ENCODE measurements around the gene IRF7. TPM values are rescaled to one million over a fixed set of nuclear protein-coding genes. Genes with fewer than 3 reads are reported as not detected.
"Not testable (repeated sequence)": the region's sequence is repeated elsewhere in the genome, so short reads cannot be mapped to it uniquely, and the experiment has no call there.

Gene IRF7
- total RNA-seq, 6 experiments from 2014 or later: 3.0 to 5.2 (median 4.2) TPM

DNA sequence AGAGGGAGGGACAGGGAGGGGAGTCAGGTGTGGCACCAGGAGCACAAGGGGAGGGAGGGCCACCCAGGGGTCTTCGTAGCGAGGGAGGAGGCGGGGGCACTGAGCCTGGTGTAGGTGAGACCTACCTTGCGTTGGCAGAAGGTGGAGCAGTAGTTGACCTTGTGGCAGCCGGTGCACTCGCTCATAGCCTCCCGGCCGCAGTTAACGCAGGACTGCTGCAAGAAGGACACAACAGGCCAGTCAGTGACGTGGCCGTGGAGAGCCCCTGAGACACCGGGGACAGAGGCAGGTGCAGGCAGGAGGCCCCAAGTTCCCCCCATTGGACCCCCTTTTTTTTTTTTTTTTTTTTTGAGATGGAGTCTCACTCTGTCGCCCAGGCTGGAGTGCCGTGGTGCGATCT is 38.1 kb upstream of the IRF7 start:
- H3K36me3 Mint-ChIP-seq (ENCODE audit: low read depth): peaks cover 5% of the 10 kb centered on the region
- TF ChIP-seq, protein P1, sequence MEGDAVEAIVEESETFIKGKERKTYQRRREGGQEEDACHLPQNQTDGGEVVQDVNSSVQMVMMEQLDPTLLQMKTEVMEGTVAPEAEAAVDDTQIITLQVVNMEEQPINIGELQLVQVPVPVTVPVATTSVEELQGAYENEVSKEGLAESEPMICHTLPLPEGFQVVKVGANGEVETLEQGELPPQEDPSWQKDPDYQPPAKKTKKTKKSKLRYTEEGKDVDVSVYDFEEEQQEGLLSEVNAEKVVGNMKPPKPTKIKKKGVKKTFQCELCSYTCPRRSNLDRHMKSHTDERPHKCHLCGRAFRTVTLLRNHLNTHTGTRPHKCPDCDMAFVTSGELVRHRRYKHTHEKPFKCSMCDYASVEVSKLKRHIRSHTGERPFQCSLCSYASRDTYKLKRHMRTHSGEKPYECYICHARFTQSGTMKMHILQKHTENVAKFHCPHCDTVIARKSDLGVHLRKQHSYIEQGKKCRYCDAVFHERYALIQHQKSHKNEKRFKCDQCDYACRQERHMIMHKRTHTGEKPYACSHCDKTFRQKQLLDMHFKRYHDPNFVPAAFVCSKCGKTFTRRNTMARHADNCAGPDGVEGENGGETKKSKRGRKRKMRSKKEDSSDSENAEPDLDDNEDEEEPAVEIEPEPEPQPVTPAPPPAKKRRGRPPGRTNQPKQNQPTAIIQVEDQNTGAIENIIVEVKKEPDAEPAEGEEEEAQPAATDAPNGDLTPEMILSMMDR (IDR thresholded peaks at IDR 0.05): no peak
- no peaks in the 10 kb centered on the region for H3K4me1 Mint-ChIP-seq (ENCODE audit: low read depth)
- DNase-seq: no peak
- no peak overlapping the region for H3K27ac Mint-ChIP-seq
- peaks cover 6% of the 10 kb centered on the region for H3K27me3 Mint-ChIP-seq (ENCODE audit: insufficient read depth)
- no peaks in the 10 kb centered on the region for H3K9me3 Mint-ChIP-seq
- H3K4me3 Mint-ChIP-seq: no peak overlapping the region

DNA sequence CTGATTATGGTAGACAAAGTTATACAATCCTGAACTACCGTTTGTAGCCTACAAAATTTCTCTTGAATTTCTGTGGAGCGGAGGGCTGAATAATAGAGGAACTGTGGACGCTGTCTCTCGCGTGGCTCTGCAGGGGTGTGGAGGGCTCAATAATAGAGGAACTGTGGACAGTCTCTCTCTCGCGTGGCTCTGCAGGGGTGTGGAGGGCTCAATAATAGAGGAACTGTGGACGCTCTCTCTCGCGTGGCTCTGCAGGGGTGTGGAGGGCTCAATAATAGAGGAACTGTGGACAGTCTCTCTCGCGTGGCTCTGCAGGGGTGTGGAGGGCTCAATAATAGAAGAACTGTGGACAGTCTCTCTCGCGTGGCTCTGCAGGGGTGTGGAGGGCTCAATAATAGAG is 37.4 kb upstream of the IRF7 start:
- H3K9me3 Mint-ChIP-seq; H3K4me1 Mint-ChIP-seq (ENCODE audit: low read depth); H3K36me3 Mint-ChIP-seq (ENCODE audit: low read depth); DNase-seq; H3K4me3 Mint-ChIP-seq; H3K27me3 Mint-ChIP-seq (ENCODE audit: insufficient read depth); H3K27ac Mint-ChIP-seq: not testable (repeated sequence)

DNA sequence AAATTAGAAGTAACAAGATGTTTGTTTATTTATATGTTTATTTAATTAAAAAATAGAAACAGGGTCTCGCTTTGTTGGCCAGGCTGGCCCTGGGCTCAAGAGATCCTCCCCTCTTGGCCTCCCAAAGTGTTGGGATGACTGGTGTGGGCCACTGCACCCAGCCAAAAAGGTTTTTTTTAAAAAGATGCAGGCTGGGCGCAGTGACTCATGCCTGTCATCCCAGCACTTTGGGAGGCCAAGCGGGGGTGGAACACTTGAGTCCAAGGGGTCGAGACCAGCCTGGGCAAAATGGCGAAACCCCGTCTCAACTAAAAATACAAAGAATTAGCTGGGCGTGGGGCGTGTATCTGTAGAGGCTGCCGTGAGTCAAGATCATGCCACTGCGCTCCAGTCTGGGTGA is 34.7 kb upstream of the IRF7 start:
- peaks cover 2% of the 10 kb centered on the region; the same call in 1 of the 2 replicates for H3K27me3 Mint-ChIP-seq (ENCODE audit: insufficient read depth)
- H3K27ac Mint-ChIP-seq: no peak overlapping the region
- TF ChIP-seq, protein P1 (IDR thresholded peaks at IDR 0.05): no peak
- no peaks in the 10 kb centered on the region for H3K4me1 Mint-ChIP-seq (ENCODE audit: low read depth)
- no peak for DNase-seq
- no peak overlapping the region for H3K4me3 Mint-ChIP-seq
- H3K36me3 Mint-ChIP-seq (ENCODE audit: low read depth): peaks cover 5% of the 10 kb centered on the region
- no peaks in the 10 kb centered on the region for H3K9me3 Mint-ChIP-seq

DNA sequence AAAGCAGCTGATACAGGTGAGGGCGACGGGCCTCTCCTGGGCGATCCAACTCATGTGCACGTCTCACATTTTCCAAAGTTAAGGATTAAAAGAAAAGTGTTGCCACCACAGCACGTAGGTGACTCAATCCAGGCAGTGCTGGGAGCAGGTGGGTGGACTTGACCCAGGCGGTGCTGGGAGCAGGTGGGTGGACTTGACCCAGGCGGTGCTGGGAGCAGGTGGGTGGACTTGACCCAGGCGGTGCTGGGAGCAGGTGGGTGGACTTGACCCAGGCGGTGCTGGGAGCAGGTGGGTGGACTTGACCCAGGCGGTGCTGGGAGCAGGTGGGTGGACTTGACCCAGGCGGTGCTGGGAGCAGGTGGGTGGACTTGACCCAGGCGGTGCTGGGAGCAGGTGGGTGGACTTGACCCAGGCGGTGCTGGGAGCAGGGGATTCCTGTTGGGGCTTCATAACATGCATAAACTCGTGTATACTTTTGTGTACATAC is 32.0 kb upstream of the IRF7 start:
- not testable (repeated sequence) for H3K4me1 Mint-ChIP-seq (ENCODE audit: low read depth); H3K36me3 Mint-ChIP-seq (ENCODE audit: low read depth); H3K27me3 Mint-ChIP-seq (ENCODE audit: insufficient read depth); H3K9me3 Mint-ChIP-seq; H3K4me3 Mint-ChIP-seq; H3K27ac Mint-ChIP-seq; DNase-seq

DNA sequence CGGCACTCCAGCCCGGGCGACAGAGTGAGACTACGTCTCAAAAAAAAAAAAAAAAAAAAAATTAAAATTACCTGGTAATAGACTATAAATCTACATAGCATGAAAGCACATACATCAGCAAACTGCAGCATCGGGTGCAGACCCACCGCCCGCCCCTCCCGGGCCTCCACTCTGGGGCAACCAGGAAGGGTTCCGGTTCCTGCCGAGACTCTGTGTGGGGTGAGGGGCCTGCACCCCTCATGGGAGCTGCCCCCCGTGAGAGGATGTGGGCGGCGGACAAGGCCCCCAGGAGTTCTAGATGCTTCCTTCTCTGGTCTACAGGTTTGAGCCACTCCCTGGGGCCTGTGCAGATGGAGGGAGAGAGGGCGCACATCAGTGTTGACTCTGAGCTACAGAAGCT is 30.5 kb upstream of the IRF7 start:
- no peak overlapping the region for H3K27ac Mint-ChIP-seq
- H3K4me3 Mint-ChIP-seq: no peak overlapping the region
- H3K4me1 Mint-ChIP-seq (ENCODE audit: low read depth): no peaks in the 10 kb centered on the region
- DNase-seq: no peak
- TF ChIP-seq, protein P1 (IDR thresholded peaks at IDR 0.05): no peak
- H3K36me3 Mint-ChIP-seq (ENCODE audit: low read depth): peaks cover 1% of the 10 kb centered on the region
- no peaks in the 10 kb centered on the region for H3K9me3 Mint-ChIP-seq
- peaks cover 9% of the 10 kb centered on the region for H3K27me3 Mint-ChIP-seq (ENCODE audit: insufficient read depth)

DNA sequence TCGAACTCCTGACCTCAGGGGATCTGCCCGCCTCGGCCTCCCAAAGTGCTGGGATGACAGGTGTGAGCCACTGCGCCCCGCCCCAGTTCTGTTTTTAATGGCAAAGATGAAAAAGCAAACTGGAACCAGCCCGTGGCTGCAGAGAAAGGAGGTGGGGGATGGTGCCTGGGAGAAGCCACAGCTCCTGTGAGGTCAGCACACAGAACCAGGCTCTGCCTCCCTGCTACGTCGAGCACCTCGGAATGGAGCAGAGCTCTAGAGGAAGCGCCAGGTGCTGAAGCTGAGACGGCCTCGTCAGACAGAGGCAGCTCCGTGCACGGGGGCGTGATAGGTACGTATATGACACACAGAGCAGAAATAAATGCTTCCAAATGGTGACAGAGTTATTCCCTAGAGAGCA is 29.8 kb upstream of the IRF7 start:
- Mint-ChIP-seq H3K27me3 (ENCODE audit: insufficient read depth) (peaks cover 9% of the 10 kb centered on the region), H3K36me3 (ENCODE audit: low read depth) (no peaks in the 10 kb centered on the region), H3K4me1 (ENCODE audit: low read depth) (no peaks in the 10 kb centered on the region), H3K9me3 (no peaks in the 10 kb centered on the region), H3K4me3 (no peak overlapping the region), H3K27ac (no peak overlapping the region)
- no peak for DNase-seq
- TF ChIP-seq, protein P1 (IDR thresholded peaks at IDR 0.05): no peak
